BJ (cell line): Measurements from ENCODE around the gene SYNE2. TPM values are rescaled to one million over a fixed set of nuclear protein-coding genes. Genes with fewer than 3 reads are reported as not detected.

Source experiments
- CTCF ChIA-PET: fragments of 350-600 bp; formaldehyde crosslinking; extraction: SDS; loops from one replicate; lab custom pipeline; 2021; ENCODE audit warnings: antibody characterized with exemption, inconsistent platforms; lab: Yijun Ruan, JAX
- POLR2A ChIA-PET: fragments of 300-600 bp; sonication (Branson Sonifier 250); formaldehyde crosslinking; extraction: SDS; loops from one replicate; lab custom pipeline; 2021; ENCODE audit warnings: antibody characterized with exemption; lab: Charles Lee
- DNase-seq: peaks from one replicate; pipeline ENCODE4 v3.0.0-alpha.2; 2011; ENCODE audit warnings: low read depth
- H3K27me3 ChIP-seq: 2 replicates; pipeline ENCODE4 v1.6.0; 2011; ENCODE audit warnings: low read length; ENCODE audit not compliant: control insufficient read depth, insufficient read depth
- H3K36me3 ChIP-seq: 2 replicates; pipeline ENCODE4 v1.5.1; 2011; ENCODE audit warnings: low read length; ENCODE audit not compliant: control insufficient read depth, insufficient read depth
- H3K4me3 ChIP-seq: 2 replicates; pipeline ENCODE4 v1.5.1; 2011; ENCODE audit warnings: low read depth, mild to moderate bottlenecking, control low read depth, low read length
- polyA plus RNA-seq: library from polyadenylated mRNA; depleted of rRNA; stranded (reverse); fragments of >200 nt; gene quantifications from 2 replicates; pipeline ENCODE4 v1.2.3, GENCODE V29; 2011
- TF ChIP-seq, protein P1 (sequence below): IDR thresholded peaks from 2 replicates; pipeline ENCODE4 v1.5.1; 2011; ENCODE audit warnings: low read depth, mild to moderate bottlenecking, control low read depth, inconsistent platforms, low read length, moderate library complexity; ENCODE audit not compliant: insufficient read depth

SYNE2 gene
- polyA plus RNA-seq, 1 experiment = 5.2 TPM

DNA sequence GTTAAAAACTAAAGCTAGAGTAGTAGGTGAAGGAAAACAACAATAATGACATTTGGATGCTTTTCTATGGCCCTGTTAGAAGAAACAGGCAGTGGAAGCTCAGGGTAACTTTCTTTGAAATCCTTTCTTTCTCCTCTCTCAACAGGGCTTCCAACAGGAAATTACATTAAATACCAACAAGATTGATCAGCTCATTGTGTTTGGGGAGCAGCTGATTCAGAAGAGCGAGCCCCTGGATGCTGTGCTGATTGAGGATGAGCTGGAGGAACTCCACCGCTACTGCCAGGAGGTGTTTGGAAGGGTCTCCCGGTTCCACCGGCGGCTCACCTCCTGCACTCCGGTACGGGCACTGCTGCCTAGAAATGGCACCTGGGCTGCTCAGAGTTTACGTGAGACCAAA lies 359.9 kb downstream of the SYNE2 start:
- H3K36me3 ChIP-seq = peaks cover 2% of the 10 kb centered on the region; the same call in 1 of the 2 replicates
- DNase-seq = no peak
- H3K4me3 ChIP-seq = no peak overlapping the region
- no peaks in the 10 kb centered on the region for H3K27me3 ChIP-seq
- CTCF ChIA-PET = no interaction called here
- TF ChIP-seq, protein P1, sequence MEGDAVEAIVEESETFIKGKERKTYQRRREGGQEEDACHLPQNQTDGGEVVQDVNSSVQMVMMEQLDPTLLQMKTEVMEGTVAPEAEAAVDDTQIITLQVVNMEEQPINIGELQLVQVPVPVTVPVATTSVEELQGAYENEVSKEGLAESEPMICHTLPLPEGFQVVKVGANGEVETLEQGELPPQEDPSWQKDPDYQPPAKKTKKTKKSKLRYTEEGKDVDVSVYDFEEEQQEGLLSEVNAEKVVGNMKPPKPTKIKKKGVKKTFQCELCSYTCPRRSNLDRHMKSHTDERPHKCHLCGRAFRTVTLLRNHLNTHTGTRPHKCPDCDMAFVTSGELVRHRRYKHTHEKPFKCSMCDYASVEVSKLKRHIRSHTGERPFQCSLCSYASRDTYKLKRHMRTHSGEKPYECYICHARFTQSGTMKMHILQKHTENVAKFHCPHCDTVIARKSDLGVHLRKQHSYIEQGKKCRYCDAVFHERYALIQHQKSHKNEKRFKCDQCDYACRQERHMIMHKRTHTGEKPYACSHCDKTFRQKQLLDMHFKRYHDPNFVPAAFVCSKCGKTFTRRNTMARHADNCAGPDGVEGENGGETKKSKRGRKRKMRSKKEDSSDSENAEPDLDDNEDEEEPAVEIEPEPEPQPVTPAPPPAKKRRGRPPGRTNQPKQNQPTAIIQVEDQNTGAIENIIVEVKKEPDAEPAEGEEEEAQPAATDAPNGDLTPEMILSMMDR = no peak
- POLR2A ChIA-PET = no interaction called here

DNA sequence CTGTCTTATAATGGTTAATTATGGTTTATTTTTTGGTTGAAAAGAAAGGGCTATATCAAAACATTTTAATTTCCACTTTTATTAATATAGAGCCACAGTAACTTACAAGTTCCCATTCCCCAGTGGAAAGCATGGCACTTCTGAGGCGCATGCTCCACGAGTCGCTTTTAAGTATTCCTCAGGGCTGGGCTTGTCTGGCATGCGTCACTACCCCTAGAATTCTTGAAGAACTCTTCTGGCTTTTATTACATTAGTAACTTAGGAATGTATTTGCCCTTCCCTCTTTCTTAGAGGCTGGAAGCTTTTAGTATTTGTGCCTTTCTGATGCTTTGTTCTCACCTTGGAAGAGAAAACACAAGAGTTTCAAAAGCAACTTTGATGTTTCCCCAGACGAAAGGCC lies 360.3 kb downstream of the SYNE2 start:
- H3K36me3 ChIP-seq = peaks cover 2% of the 10 kb centered on the region; the same call in 1 of the 2 replicates
- POLR2A ChIA-PET = no interaction called here
- no peaks in the 10 kb centered on the region for H3K27me3 ChIP-seq
- TF ChIP-seq, protein P1 = no peak
- no peak for DNase-seq
- H3K4me3 ChIP-seq = no peak overlapping the region
- CTCF ChIA-PET = no interaction called here

DNA sequence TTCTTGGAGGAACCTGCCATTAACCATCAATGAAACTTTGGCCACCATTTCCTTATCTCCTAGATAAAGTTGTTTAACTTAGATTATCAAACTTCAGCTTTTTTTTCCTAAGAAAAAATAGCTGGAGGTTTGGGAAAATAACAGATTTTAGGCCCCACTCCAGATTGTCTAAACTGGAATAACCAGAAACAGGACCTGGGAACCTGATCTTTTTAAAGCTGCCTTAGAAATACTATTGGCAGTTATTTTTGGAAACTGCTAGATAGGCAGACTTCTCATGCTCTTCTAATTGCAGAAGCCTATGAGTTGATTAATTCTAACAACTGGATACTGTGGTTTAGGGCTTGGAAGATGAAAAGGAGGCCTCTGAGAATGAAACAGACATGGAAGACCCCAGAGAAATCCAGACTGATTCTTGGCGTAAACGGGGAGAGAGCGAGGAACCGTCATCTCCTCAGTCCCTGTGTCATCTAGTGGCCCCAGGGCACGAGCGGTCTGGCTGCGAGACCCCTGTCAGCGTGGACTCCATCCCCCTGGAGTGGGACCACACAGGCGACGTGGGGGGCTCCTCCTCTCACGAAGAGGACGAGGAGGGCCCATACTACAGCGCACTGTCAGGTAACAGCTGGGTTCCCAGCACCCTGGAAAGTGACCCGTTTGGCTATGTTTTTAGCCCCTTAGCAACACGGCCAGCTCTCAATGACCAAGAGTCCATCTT lies 361.2 kb downstream of the SYNE2 start:
- H3K36me3 ChIP-seq = peaks cover 2% of the 10 kb centered on the region; the same call in 1 of the 2 replicates
- ChIA-PET CTCF (interaction anchor here (1.1 kb wide), 1 partner anchor 29 kb away, joined by 3 read pairs; no protein-coding TSS in a partner anchor), POLR2A (no interaction called here)
- H3K4me3 ChIP-seq = no peak overlapping the region
- DNase-seq = no peak
- no peaks in the 10 kb centered on the region for H3K27me3 ChIP-seq
- TF ChIP-seq, protein P1 = no peak

DNA sequence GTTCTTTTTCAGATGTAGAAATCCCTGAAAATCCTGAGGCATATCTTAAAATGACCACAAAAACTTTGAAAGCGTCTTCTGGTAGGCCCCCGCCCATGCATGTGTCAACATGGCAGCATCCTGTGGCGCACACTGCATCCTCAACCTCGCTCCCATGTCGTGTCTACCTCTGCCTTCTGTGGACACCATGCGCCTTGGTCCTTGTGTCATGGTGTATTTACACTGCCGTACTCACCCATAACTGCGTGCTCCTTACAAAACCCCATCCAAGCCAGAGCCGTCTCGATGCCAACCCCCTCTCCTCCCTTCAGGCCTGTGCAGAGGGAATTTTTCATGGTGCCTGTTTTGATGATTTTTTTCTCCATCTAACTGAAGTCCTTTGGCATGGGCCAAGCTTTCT lies 362.5 kb downstream of the SYNE2 start:
- ChIA-PET POLR2A (no interaction called here), CTCF (no interaction called here)
- DNase-seq = no peak
- H3K4me3 ChIP-seq = no peak overlapping the region
- no peaks in the 10 kb centered on the region for H3K27me3 ChIP-seq
- TF ChIP-seq, protein P1 = no peak
- peaks cover 2% of the 10 kb centered on the region; the same call in 1 of the 2 replicates for H3K36me3 ChIP-seq

DNA sequence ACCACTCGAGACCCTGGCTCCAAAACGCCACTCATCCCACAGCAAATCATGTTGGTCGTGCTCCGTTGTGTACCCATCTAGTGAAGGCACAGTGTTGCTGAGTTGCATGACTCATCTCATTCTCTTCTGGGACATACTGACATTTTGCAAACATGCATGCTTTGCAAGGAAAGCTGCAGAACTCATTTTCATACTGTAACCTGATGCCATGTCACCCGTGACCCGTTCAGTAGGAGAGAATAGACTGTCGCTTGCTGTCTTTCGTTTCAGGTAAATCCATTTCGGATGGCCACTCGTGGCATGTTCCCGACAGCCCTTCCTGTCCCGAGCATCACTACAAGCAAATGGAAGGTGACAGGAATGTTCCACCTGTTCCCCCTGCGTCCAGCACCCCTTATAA lies 363.2 kb downstream of the SYNE2 start:
- TF ChIP-seq, protein P1 = no peak
- H3K27me3 ChIP-seq = no peaks in the 10 kb centered on the region
- POLR2A ChIA-PET = no interaction called here
- CTCF ChIA-PET = no interaction called here
- H3K4me3 ChIP-seq = no peak overlapping the region
- no peak for DNase-seq
- H3K36me3 ChIP-seq = peaks cover 2% of the 10 kb centered on the region; the same call in 1 of the 2 replicates
